Erythroblast (primary cell): ENCODE data around the gene SPAG5.

ENCODE experiments used
- DNase-seq, 2 experiments: peaks; one replicate each; lab custom pipeline; 2025; lab: John Stamatoyannopoulos, UW
- GATA1 ChIP-seq: IDR thresholded peaks from 2 replicates; pipeline ENCODE4 v1.6.1; 2011; ENCODE audit warnings: low read depth, mild to moderate bottlenecking, control low read depth, low read length, moderate library complexity
- POLR2A ChIP-seq: IDR thresholded peaks from 2 replicates; pipeline ENCODE4 v1.6.1; 2011; ENCODE audit warnings: mild to moderate bottlenecking, low read length

Gene SPAG5

GRCh38 chr17:28598799-28599310, at the start of gene SPAG5:
Gene SPAG5, minus strand, starts transcription at chr17:28599025. Its CDS starts 79 bp downstream, at chr17:28598946.
- TF ChIP-seq POLR2A (peak; percentile 99), GATA1 (no peak)
- DNase-seq = peak; percentile 97 to 98

GRCh38 chr17:28646039-28646754, 47.4 kb upstream of the SPAG5 start:
- DNase-seq = peak in 1 of 2 experiments; percentile 47
- TF ChIP-seq GATA1 (no peak), POLR2A (no peak)

GRCh38 chr17:28645576-28645939, 46.7 kb upstream of the SPAG5 start:
- TF ChIP-seq POLR2A = peak; percentile 17
- TF ChIP-seq GATA1 = no peak
- no peak for DNase-seq

GRCh38 chr17:28644787-28645575, 46.2 kb upstream of the SPAG5 start, which contains the start of gene BLTP2:
Gene BLTP2, minus strand, starts transcription at chr17:28645158. Its CDS starts 102 bp downstream, at chr17:28645056.
- TF ChIP-seq POLR2A (peak; percentile 83), GATA1 (no peak)
- DNase-seq = peak; percentile 97 to 98

GRCh38 chr17:28643983-28644786, 45.4 kb upstream of the SPAG5 start:
- peak; percentile 64 to 72 for DNase-seq
- no peak for TF ChIP-seq POLR2A
- TF ChIP-seq GATA1 = no peak

- no peak for TF ChIP-seq POLR2A
- no peak for TF ChIP-seq GATA1
- DNase-seq = peak in 1 of 2 experiments; percentile 12
Measured at GRCh38 chr17:28641579-28641978, 42.8 kb upstream of the SPAG5 start.

- TF ChIP-seq POLR2A = no peak
- TF ChIP-seq GATA1 = no peak
- no peak for DNase-seq
Measured at GRCh38 chr17:28635506-28635905, 36.7 kb upstream of the SPAG5 start.

- DNase-seq = no peak
- TF ChIP-seq POLR2A (no peak), GATA1 (no peak)
Measured at GRCh38 chr17:28634206-28634865, 35.5 kb upstream of the SPAG5 start.

- no peak for TF ChIP-seq POLR2A
- no peak for TF ChIP-seq GATA1
Measured at GRCh38 chr17:28626818-28627217, 28.0 kb upstream of the SPAG5 start.

GRCh38 chr17:28624148-28624547, 25.3 kb upstream of the SPAG5 start:
- no peak for TF ChIP-seq GATA1
- TF ChIP-seq POLR2A = no peak

More at GRCh38 chr17:28626818-28627217, 28.0 kb upstream of the SPAG5 start:
- DNase-seq = no peak

GRCh38 chr17:28623696-28624095, 24.9 kb upstream of the SPAG5 start:
- TF ChIP-seq GATA1 = no peak
- no peak for TF ChIP-seq POLR2A
- no peak for DNase-seq

More at GRCh38 chr17:28624148-28624547, 25.3 kb upstream of the SPAG5 start:
- DNase-seq = no peak

GRCh38 chr17:28622186-28622585, 23.4 kb upstream of the SPAG5 start:
- no peak for DNase-seq
- no peak for TF ChIP-seq POLR2A
- TF ChIP-seq GATA1 = no peak
